RWPE1 (cell line): Measurements from ENCODE around the gene CNPY3.

Experiments used
- CTCF ChIA-PET: fragments of 350-600 bp; sonication (Branson Sonifier 250); formaldehyde crosslinking; extraction: SDS; loops from one replicate; lab custom pipeline; 2021; lab: Yijun Ruan, JAX
- POLR2A ChIA-PET: fragments of 400-600 bp; formaldehyde crosslinking; extraction: SDS; loops from one replicate; lab custom pipeline; 2020; ENCODE audit warnings: antibody characterized with exemption; ENCODE audit not compliant: low non-redundant PET; lab: Yijun Ruan, JAX
- DNase-seq: peaks from one replicate; pipeline ENCODE4 v3.0.0; 2012; ENCODE audit warnings: low spot score
- H3K27ac ChIP-seq: fragments of 450-650 bp; 2 replicates; pipeline ENCODE4 v1.5.1; 2017
- TF ChIP-seq, protein P1 (sequence below): fragments of 450-650 bp; conservative IDR thresholded peaks from 2 replicates; pipeline ENCODE4 v1.5.1; 2017; ENCODE audit warnings: low read depth, mild to moderate bottlenecking

Gene CNPY3

DNA sequence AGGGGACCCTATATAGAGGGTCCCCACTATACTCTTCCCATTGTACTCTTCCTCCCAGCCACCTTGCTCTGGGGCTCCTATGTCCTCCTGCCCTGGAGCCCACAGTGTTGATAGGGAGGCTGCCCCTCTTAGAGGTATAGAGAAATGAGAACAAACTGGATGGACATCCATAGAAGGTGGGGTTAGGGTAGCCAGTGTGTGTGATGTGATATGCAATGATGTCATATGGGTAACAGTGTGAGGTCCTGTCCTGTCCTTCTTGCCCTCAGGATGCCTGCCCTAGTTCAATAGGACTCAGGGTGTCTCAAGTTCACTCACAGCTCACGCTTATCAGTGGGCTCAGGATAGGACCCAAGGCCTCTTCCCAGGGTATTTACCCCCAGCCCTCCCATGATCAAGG is 13.0 kb upstream of the CNPY3 start:
- POLR2A ChIA-PET = no interaction called here
- DNase-seq = no peak
- CTCF ChIA-PET = no interaction called here
- H3K27ac ChIP-seq = no peak overlapping the region
- TF ChIP-seq, protein P1, sequence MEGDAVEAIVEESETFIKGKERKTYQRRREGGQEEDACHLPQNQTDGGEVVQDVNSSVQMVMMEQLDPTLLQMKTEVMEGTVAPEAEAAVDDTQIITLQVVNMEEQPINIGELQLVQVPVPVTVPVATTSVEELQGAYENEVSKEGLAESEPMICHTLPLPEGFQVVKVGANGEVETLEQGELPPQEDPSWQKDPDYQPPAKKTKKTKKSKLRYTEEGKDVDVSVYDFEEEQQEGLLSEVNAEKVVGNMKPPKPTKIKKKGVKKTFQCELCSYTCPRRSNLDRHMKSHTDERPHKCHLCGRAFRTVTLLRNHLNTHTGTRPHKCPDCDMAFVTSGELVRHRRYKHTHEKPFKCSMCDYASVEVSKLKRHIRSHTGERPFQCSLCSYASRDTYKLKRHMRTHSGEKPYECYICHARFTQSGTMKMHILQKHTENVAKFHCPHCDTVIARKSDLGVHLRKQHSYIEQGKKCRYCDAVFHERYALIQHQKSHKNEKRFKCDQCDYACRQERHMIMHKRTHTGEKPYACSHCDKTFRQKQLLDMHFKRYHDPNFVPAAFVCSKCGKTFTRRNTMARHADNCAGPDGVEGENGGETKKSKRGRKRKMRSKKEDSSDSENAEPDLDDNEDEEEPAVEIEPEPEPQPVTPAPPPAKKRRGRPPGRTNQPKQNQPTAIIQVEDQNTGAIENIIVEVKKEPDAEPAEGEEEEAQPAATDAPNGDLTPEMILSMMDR = no peak

DNA sequence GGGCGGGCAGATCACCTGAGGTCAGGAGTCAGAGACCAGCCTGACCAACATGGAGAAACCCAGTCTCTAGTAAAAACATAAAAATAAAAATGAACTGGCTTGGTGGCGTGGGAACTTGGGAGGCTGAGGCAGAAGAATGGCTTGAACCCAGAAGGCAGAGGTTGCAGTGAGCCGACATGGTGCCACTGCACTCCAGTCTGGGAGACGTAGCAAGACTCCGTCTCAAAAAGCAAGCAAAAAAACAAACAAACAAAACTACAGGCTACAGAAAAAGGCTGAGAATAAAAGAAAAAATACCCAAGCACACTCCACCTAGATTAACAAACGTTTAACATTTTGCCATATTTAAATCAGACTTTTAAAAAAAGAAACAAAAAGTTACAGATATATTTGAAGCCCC is 7.5 kb upstream of the CNPY3 start:
- CTCF ChIA-PET = interaction anchor here (0.6 kb wide), 1 partner anchor 27 kb away, joined by 3 read pairs; no protein-coding TSS in a partner anchor
- no peak for DNase-seq
- TF ChIP-seq, protein P1 = no peak
- POLR2A ChIA-PET = no interaction called here
- no peak overlapping the region for H3K27ac ChIP-seq

DNA sequence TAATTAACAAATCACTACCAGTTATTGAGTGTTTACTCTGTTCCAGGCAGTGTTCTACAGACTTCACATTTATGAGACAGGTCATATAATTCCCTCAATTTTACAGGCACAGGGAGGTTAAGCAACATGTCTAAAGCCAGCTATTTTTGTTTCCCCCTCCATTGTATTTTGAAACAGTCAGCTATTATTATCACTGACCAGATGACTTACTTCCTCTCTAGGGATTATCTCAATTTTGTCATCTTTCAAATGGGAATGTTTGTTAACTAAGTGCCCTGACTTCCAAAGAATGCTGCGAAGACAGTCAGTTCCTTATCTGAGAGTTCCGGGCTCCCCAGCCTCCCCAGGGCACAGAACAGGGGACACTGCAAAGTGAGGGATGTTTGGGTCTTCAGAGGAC is 5.6 kb upstream of the CNPY3 start:
- no peak overlapping the region for H3K27ac ChIP-seq
- ChIA-PET POLR2A (no interaction called here), CTCF (interaction anchor here (0.5 kb wide), 1 partner anchor 13 kb away, joined by 3 read pairs; no protein-coding TSS in a partner anchor)
- TF ChIP-seq, protein P1 = no peak
- no peak for DNase-seq

DNA sequence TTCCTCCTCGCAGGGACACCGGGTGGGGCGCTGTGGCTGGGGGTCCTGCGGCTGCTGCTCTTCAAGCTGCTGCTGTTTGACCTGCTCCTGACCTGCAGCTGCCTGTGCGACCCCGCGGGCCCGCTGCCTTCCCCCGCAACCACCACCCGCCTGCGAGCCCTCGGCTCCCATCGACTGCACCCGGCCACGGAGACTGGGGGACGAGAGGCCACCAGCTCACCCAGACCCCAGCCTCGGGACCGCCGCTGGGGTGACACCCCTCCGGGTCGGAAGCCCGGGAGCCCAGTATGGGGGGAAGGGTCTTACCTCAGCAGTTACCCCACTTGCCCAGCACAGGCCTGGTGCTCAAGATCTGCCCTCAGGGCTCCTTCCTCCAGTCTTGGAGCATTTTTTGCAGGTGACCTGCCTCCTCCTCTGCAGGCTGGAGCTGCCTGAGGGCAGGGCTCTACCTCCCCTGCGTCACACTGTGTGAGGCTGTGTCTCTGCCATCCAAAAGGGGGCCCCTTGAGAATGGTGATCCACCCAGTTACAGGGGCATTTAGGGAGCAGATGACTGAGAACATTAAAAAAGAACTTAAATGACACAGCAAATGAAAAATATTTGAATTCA is 3.9 kb upstream of the CNPY3 start:
- ChIA-PET POLR2A (no interaction called here), CTCF (no interaction called here)
- TF ChIP-seq, protein P1 = no peak
- DNase-seq = no peak
- H3K27ac ChIP-seq = no peak overlapping the region

DNA sequence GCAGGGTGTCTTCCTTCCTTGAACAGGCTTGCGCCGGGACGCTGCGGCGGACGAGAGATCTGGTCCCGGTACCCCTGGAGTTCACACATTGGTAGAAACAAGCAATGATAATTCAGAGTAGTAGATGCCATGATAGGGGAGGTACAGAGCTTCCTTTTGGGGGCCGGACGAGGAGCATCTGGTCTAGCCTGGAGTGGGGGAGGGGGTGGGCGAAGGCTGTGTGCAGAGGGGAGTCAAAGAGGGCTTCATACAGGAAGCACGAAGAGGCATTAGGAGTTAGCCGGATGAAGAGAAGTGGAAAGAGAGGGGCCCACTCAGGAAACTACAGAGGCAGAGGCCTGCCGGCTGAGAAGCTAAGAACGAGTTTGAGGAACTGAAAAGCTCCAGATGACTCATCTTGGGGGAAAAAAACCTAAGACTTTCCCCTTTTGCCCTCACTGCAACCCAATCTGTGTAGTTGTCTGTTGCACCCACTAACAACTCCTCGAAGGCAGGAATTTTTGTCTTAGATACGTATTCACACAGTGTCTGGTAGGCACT is 611 bp downstream of the CNPY3 start:
- peak overlapping the region; percentile 96 for H3K27ac ChIP-seq
- TF ChIP-seq, protein P1 = no peak
- CTCF ChIA-PET = interaction anchor here (0.6 to 0.7 kb wide), 2 partner anchors 12 to 39 kb away, joined by 3 read pairs; no protein-coding TSS in a partner anchor
- POLR2A ChIA-PET = interaction anchor here (0.7 to 1.3 kb wide), 4 partner anchors 45 to 66 kb away, joined by 4 to 9 read pairs (median 7); partner anchors contain the start of gene PEX6
- peak; percentile 36 for DNase-seq

DNA sequence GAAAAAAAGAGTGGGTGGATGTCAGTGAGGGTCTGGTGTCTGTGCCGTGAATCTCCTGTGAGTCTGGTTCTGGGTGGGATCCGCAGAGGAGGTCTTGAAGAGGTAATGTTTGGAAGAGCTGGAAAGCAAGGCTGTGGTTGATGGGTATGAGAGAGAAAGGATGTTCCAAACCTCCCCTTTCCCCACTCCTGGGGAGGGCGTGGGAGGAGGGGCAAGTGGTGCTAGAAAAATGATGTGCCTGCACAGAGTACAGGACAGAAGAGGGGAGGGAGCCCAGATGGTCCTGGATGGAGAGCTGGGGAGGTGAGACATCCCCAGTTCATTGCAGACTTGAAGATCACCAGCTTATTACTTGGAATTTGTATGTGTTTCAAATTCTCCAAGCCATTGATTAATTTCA is 3.1 kb downstream of the CNPY3 start:
- ChIA-PET POLR2A (interaction anchor here (0.5 kb wide), 1 partner anchor 461 kb away, joined by 5 read pairs; no protein-coding TSS in a partner anchor), CTCF (no interaction called here)
- no peak overlapping the region for H3K27ac ChIP-seq
- DNase-seq = no peak
- TF ChIP-seq, protein P1 = no peak
